HEK293T (cell line): ENCODE data around the gene IZUMO1.

Source experiments
- CTCF ChIA-PET: fragments of 350-600 bp; formaldehyde crosslinking; extraction: SDS; loops from one replicate; lab custom pipeline; 2021; ENCODE audit warnings: antibody characterized with exemption, inconsistent platforms; lab: Yijun Ruan, JAX
- POLR2A ChIA-PET: fragments of 350-600 bp; formaldehyde crosslinking; extraction: SDS; loops from one replicate; lab custom pipeline; 2020; ENCODE audit warnings: antibody characterized with exemption, inconsistent platforms; lab: Yijun Ruan, JAX
- DNase-seq: peaks from one replicate; pipeline ENCODE4 v3.0.0; 2012; ENCODE audit warnings: mixed read lengths; ENCODE audit errors: extremely low spot score
- ARNT ChIP-seq: fragments of 450-650 bp; IDR thresholded peaks from 2 replicates; pipeline ENCODE4 v1.6.1; 2017; ENCODE audit warnings: mild to moderate bottlenecking
- BHLHE40 ChIP-seq: fragments of 450-650 bp; IDR thresholded peaks from 2 replicates; pipeline ENCODE4 v1.6.1; 2016; ENCODE audit warnings: mild to moderate bottlenecking, moderate library complexity, borderline replicate concordance
- CTBP1 ChIP-seq: fragments of 450-650 bp; IDR thresholded peaks from 2 replicates; pipeline ENCODE4 v1.6.1; 2016; ENCODE audit warnings: borderline replicate concordance
- ELF4 ChIP-seq: fragments of 450-650 bp; IDR thresholded peaks from 2 replicates; pipeline ENCODE4 v1.6.1; 2017; ENCODE audit warnings: antibody characterized with exemption
- FOXA1 ChIP-seq: fragments of 450-650 bp; IDR thresholded peaks from 2 replicates; pipeline ENCODE4 v1.6.1; 2016; ENCODE audit warnings: mild to moderate bottlenecking
- FOXK2 ChIP-seq: fragments of 450-650 bp; IDR thresholded peaks from 2 replicates; pipeline ENCODE4 v1.6.1; 2016; ENCODE audit warnings: mild to moderate bottlenecking
- FOXM1 ChIP-seq: fragments of 450-650 bp; IDR thresholded peaks from 2 replicates; pipeline ENCODE4 v1.6.1; 2017; ENCODE audit warnings: mild to moderate bottlenecking, borderline replicate concordance
- HDGF ChIP-seq: fragments of 450-650 bp; IDR thresholded peaks from 2 replicates; pipeline ENCODE4 v1.6.1; 2017; ENCODE audit warnings: antibody characterized with exemption, borderline replicate concordance
- L3MBTL2 ChIP-seq: fragments of 450-650 bp; conservative IDR thresholded peaks from 2 replicates; pipeline ENCODE4 v1.6.1; 2016; ENCODE audit warnings: mild to moderate bottlenecking
- LEF1 ChIP-seq: fragments of 450-650 bp; IDR thresholded peaks from 2 replicates; pipeline ENCODE4 v1.6.1; 2017; ENCODE audit warnings: mild to moderate bottlenecking, borderline replicate concordance
- NFRKB ChIP-seq: fragments of 450-650 bp; IDR thresholded peaks from 2 replicates; pipeline ENCODE4 v1.6.1; 2016; ENCODE audit warnings: mild to moderate bottlenecking, moderate library complexity
- PKNOX1 ChIP-seq: fragments of 450-650 bp; IDR thresholded peaks from 2 replicates; pipeline ENCODE4 v1.6.1; 2016
- SP1 ChIP-seq: fragments of 450-650 bp; IDR thresholded peaks from 2 replicates; pipeline ENCODE4 v1.6.1; 2017
- SUZ12 ChIP-seq: fragments of 450-650 bp; IDR thresholded peaks from 2 replicates; pipeline ENCODE4 v1.6.1; 2016; ENCODE audit warnings: mild to moderate bottlenecking
- TARDBP ChIP-seq: fragments of 450-650 bp; IDR thresholded peaks from 2 replicates; pipeline ENCODE4 v1.6.1; 2016
- ZNF384 ChIP-seq: fragments of 450-650 bp; IDR thresholded peaks from 2 replicates; pipeline ENCODE4 v1.6.1; 2016

IZUMO1 gene

GRCh38 chr19:48716562-48717291, 30.0 kb downstream of the IZUMO1 start:
- no peak for DNase-seq
- POLR2A ChIA-PET: interaction anchor here (1.0 to 1.7 kb wide), 7 partner anchors 8 to 71 kb away, joined by 3 to 9 read pairs (median 6); partner anchors contain the start of genes CA11 and IZUMO1

GRCh38 chr19:48715681-48716171, 31.0 kb downstream of the IZUMO1 start:
- ChIA-PET CTCF (interaction anchor here (0.6 to 1.5 kb wide), 4 partner anchors 26 to 294 kb away, joined by 3 read pairs; partner anchors contain the start of gene CA11), POLR2A (interaction anchor here (0.7 to 1.7 kb wide), 8 partner anchors 9 to 70 kb away, joined by 3 to 9 read pairs (median 6); partner anchors contain the start of genes CA11 and IZUMO1)

More at GRCh38 chr19:48716562-48717291, 30.0 kb downstream of the IZUMO1 start:
- TF ChIP-seq SUZ12 (no peak), PKNOX1 (no peak), FOXA1 (no peak), TARDBP (no peak), FOXK2 (no peak), ELF4 (no peak), LEF1 (no peak), L3MBTL2 (no peak; the same call in 1 of the 2 replicates), BHLHE40 (no peak), FOXM1 (no peak), SP1 (no peak), ZNF384 (no peak), NFRKB (no peak), ARNT (no peak), HDGF (no peak), CTBP1 (no peak)
- CTCF ChIA-PET: interaction anchor here (0.6 to 1.5 kb wide), 3 partner anchors 25 to 100 kb away, joined by 3 read pairs; partner anchors contain the start of gene CA11

GRCh38 chr19:48714759-48715675, 31.7 kb downstream of the IZUMO1 start:
- no peak for DNase-seq
- TF ChIP-seq ARNT: no peak
- TF ChIP-seq L3MBTL2: no peak
- no peak for TF ChIP-seq HDGF
- TF ChIP-seq FOXK2: no peak
- no peak for TF ChIP-seq FOXA1
- TF ChIP-seq BHLHE40: no peak
- no peak for TF ChIP-seq FOXM1
- no peak for TF ChIP-seq SUZ12
- no peak for TF ChIP-seq SP1
- no peak for TF ChIP-seq TARDBP
- TF ChIP-seq PKNOX1: no peak
- no peak for TF ChIP-seq ELF4
- no peak for TF ChIP-seq ZNF384
- no peak for TF ChIP-seq LEF1
- TF ChIP-seq NFRKB: no peak
- no peak for TF ChIP-seq CTBP1
- CTCF ChIA-PET: no interaction called here
- POLR2A ChIA-PET: interaction anchor here (0.7 to 1.7 kb wide), 6 partner anchors 10 to 96 kb away, joined by 3 to 9 read pairs (median 5); partner anchors contain the start of genes IZUMO1, RPL18 and SPHK2

More at GRCh38 chr19:48715681-48716171, 31.0 kb downstream of the IZUMO1 start:
- no peak for DNase-seq
- TF ChIP-seq SP1 (no peak), ELF4 (no peak), L3MBTL2 (no peak), TARDBP (no peak), ZNF384 (no peak), FOXA1 (no peak), CTBP1 (no peak), SUZ12 (no peak), PKNOX1 (no peak), ARNT (no peak), HDGF (no peak), LEF1 (no peak), FOXM1 (no peak), NFRKB (no peak), BHLHE40 (no peak)

GRCh38 chr19:48713864-48714755, 32.6 kb downstream of the IZUMO1 start:
- POLR2A ChIA-PET: interaction anchor here (0.8 to 1.6 kb wide), 7 partner anchors 16 to 95 kb away, joined by 3 to 7 read pairs (median 3); partner anchors contain the start of genes CA11, IZUMO1, RPL18 and SPHK2
- peak; percentile 92 for TF ChIP-seq TARDBP
- no peak for TF ChIP-seq NFRKB
- CTCF ChIA-PET: no interaction called here
- DNase-seq: peak; percentile 98
